Testis (tissue), 2 donors: ENCODE measurements around the gene NDST1.

Source experiments
- CTCF ChIP-seq, 3 experiments: fragments of 450-650 bp in 2 of 3; fragments of 200-600 bp in 1 of 3; sonication (generic) in 1 of 3; IDR thresholded peaks; one replicate each; pipeline ENCODE4 v1.5.1; 2016 to 2019; ENCODE audit warnings: antibody characterized with exemption in 3 of 3, mild to moderate bottlenecking in 2 of 3, moderate library complexity in 1 of 3
- POLR2A ChIP-seq: fragments of 450-650 bp; IDR thresholded peaks from one replicate; pipeline ENCODE4 v1.6.1; 2017; ENCODE audit warnings: antibody characterized with exemption, mild to moderate bottlenecking, moderate library complexity

GRCh38 chr5:150489360-150490295 is 18.3 kb upstream of the NDST1 start:
- TF ChIP-seq CTCF (IDR thresholded peaks at IDR 0.05), result no peak
- no peak for TF ChIP-seq POLR2A
